GM12878 (cell line): ENCODE results near the gene SHB. TPM values are rescaled to one million over a fixed set of nuclear protein-coding genes. Genes with fewer than 3 reads are reported as not detected.

Experiments
- ATAC-seq: fragments of 200-7000 bp; cut with Tn5 transposase; 3 replicates; pipeline ENCODE4 v1.9.1; 2020; ENCODE audit warnings: mild to moderate bottlenecking, moderate library complexity
- BruUV-seq: library from RNA; stranded (reverse); fragments of 400-500 nt; replicated peaks from 2 replicates; lab custom pipeline; 2021; lab: Mats Ljungman, UMichigan
- CTCF ChIA-PET: fragments of 300-600 bp; sonication (Branson Sonifier 250); formaldehyde crosslinking; extraction: SDS; loops from one replicate; lab custom pipeline; 2021; ENCODE audit warnings: inconsistent platforms; lab: Yijun Ruan, JAX
- POLR2A ChIA-PET: fragments of 350-600 bp; formaldehyde crosslinking; extraction: SDS; loops from one replicate; lab custom pipeline; 2021; ENCODE audit warnings: inconsistent platforms; lab: Charles Lee
- RAD21 ChIA-PET: fragments of 300-600 bp; sonication (Branson Sonifier 250); formaldehyde crosslinking; loops from one replicate; lab custom pipeline; 2023; ENCODE audit warnings: antibody characterized with exemption; ENCODE audit not compliant: unreplicated experiment; lab: Charles Lee
- SMC1A ChIA-PET: fragments of 300-600 bp; sonication (Branson Sonifier 250); formaldehyde crosslinking; loops from one replicate; lab custom pipeline; 2023; ENCODE audit not compliant: unreplicated experiment, uncharacterized antibody; lab: Charles Lee
- DNase-seq: peaks from one replicate; pipeline ENCODE4 v3.0.0-alpha.2; 2011; ENCODE audit warnings: low read depth, low spot score
- FAIRE-seq: peaks from 3 replicates; lab custom pipeline; 2011; peaks lifted over from hg19 to GRCh38; lab: Jason Lieb, UNC
- H2AFZ ChIP-seq: 2 replicates; pipeline ENCODE4 v1.6.0; 2011; ENCODE audit warnings: low read depth, low read length, control low read depth; ENCODE audit not compliant: control insufficient read depth
- H3K27ac ChIP-seq: 2 replicates; pipeline ENCODE4 v1.5.1; 2011; ENCODE audit warnings: control low read depth; ENCODE audit not compliant: control insufficient read depth, insufficient read depth
- H3K27me3 ChIP-seq, 2 experiments: replicated peaks in 1 of 2; 2 replicates each; pipeline versions ENCODE4 v1.6.0 to v1.6.1; 2011; ENCODE audit warnings: low read length in 1 of 2; ENCODE audit not compliant: control insufficient read depth in 2 of 2, insufficient read depth in 2 of 2
- H3K36me3 ChIP-seq, 2 experiments: 2 replicates each; pipeline ENCODE4 v1.5.1; 2011; ENCODE audit warnings: low read length in 1 of 2; ENCODE audit not compliant: control insufficient read depth in 2 of 2, insufficient read depth in 2 of 2
- H3K4me1 ChIP-seq: 2 replicates; pipeline ENCODE4 v1.6.1; 2011; ENCODE audit warnings: mild to moderate bottlenecking, low read length, moderate library complexity, mixed read lengths; ENCODE audit not compliant: control insufficient read depth, insufficient read depth
- H3K4me2 ChIP-seq: 2 replicates; pipeline ENCODE4 v1.6.0; 2011; ENCODE audit warnings: control low read depth; ENCODE audit not compliant: control insufficient read depth, insufficient read depth
- H3K4me3 ChIP-seq: fragments of 200-600 bp; sonication (generic); 2 replicates; pipeline ENCODE4 v1.5.1; 2016
- H3K79me2 ChIP-seq: 2 replicates; pipeline ENCODE4 v1.6.0; 2011; ENCODE audit warnings: low read length; ENCODE audit not compliant: control insufficient read depth, insufficient read depth
- H3K9ac ChIP-seq: 2 replicates; pipeline ENCODE4 v1.8.0; 2011; ENCODE audit warnings: low read length, control low read depth, mixed read lengths; ENCODE audit not compliant: control insufficient read depth, insufficient read depth
- H3K9me3 ChIP-seq: replicated peaks from 3 replicates; pipeline ENCODE4 v1.5.1; 2011; ENCODE audit warnings: mild to moderate bottlenecking, low read length; ENCODE audit not compliant: control insufficient read depth, insufficient read depth
- H4K20me1 ChIP-seq: 2 replicates; pipeline ENCODE4 v1.6.0; 2011; ENCODE audit not compliant: control insufficient read depth, insufficient read depth
- ATF7 ChIP-seq: fragments of 450-650 bp; IDR thresholded peaks from 2 replicates; pipeline ENCODE4 v1.6.1; 2016; ENCODE audit warnings: low read depth, mild to moderate bottlenecking
- BRCA1 ChIP-seq: IDR thresholded peaks from 2 replicates; pipeline ENCODE4 v1.6.1; 2011; ENCODE audit warnings: low read depth, low read length, improper control_type of control experiment
- EED ChIP-seq: sonication (generic); IDR thresholded peaks from 2 replicates; pipeline ENCODE4 v1.6.1; 2016; ENCODE audit warnings: antibody characterized with exemption, low read depth
- EP300 ChIP-seq, 2 experiments: fragments of 150-350 bp in 1 of 2; IDR thresholded peaks; 2 replicates each; pipeline ENCODE4 v1.6.1; 2011 to 2012; ENCODE audit warnings: low read depth in 2 of 2, low read length in 2 of 2, borderline replicate concordance in 1 of 2, improper control_type of control experiment in 1 of 2, inconsistent platforms in 1 of 2; ENCODE audit not compliant: control insufficient read depth in 1 of 2
- ETV6 ChIP-seq, 2 experiments: fragments of 450-650 bp in 1 of 2; IDR thresholded peaks in 1 of 2; conservative IDR thresholded peaks in 1 of 2; 2 replicates each; pipeline ENCODE4 v1.6.1; 2014; ENCODE audit warnings: antibody characterized with exemption in 1 of 2, borderline replicate concordance in 1 of 2, low read depth in 1 of 2, mild to moderate bottlenecking in 1 of 2, moderate library complexity in 1 of 2
- IRF4 ChIP-seq: IDR thresholded peaks from 2 replicates; pipeline ENCODE4 v1.6.1; 2011; ENCODE audit warnings: low read depth, low read length
- KAT2A ChIP-seq: conservative IDR thresholded peaks from 2 replicates; pipeline ENCODE4 v1.6.1; 2011; ENCODE audit warnings: low read depth, low read length; ENCODE audit not compliant: control insufficient read depth
- NFXL1 ChIP-seq: fragments of 450-650 bp; IDR thresholded peaks from 2 replicates; pipeline ENCODE4 v1.6.1; 2017; ENCODE audit warnings: antibody characterized with exemption, mild to moderate bottlenecking, borderline replicate concordance
- NFYA ChIP-seq: IDR thresholded peaks from 2 replicates; pipeline ENCODE4 v1.6.1; 2011; ENCODE audit warnings: low read depth, mild to moderate bottlenecking, low read length, improper control_type of control experiment, borderline replicate concordance
- NR2C2 ChIP-seq: IDR thresholded peaks from 2 replicates; pipeline ENCODE4 v1.6.1; 2011; ENCODE audit warnings: borderline replicate concordance, low read depth; ENCODE audit not compliant: control insufficient read depth, insufficient read length
- PAX5 ChIP-seq: IDR thresholded peaks from 2 replicates; pipeline ENCODE4 v1.6.1; 2011; ENCODE audit warnings: low read depth, low read length, borderline replicate concordance
- PAX8 ChIP-seq: fragments of 450-650 bp; IDR thresholded peaks from 2 replicates; pipeline ENCODE4 v1.6.1; 2017; ENCODE audit warnings: mild to moderate bottlenecking, moderate library complexity
- POLR2A ChIP-seq: IDR thresholded peaks from 2 replicates; pipeline ENCODE4 v1.6.1; 2011; ENCODE audit warnings: low read depth, mild to moderate bottlenecking, low read length
- POLR2AphosphoS2 ChIP-seq: IDR thresholded peaks from 2 replicates; pipeline ENCODE4 v1.6.1; 2011; ENCODE audit warnings: low read depth, mild to moderate bottlenecking, low read length, improper control_type of control experiment, moderate library complexity
- RCOR1 ChIP-seq: conservative IDR thresholded peaks from 2 replicates; pipeline ENCODE4 v1.6.1; 2012; ENCODE audit warnings: low read depth, low read length, improper control_type of control experiment
- RUNX3 ChIP-seq: IDR thresholded peaks from 2 replicates; pipeline ENCODE4 v1.6.1; 2012; ENCODE audit warnings: low read length, inconsistent platforms
- STAT3 ChIP-seq: IDR thresholded peaks from 2 replicates; pipeline ENCODE4 v1.6.1; 2011; ENCODE audit warnings: low read depth, low read length, improper control_type of control experiment
- ZZZ3 ChIP-seq: IDR thresholded peaks from 2 replicates; pipeline ENCODE4 v1.6.1; 2011; ENCODE audit warnings: low read depth; ENCODE audit not compliant: control insufficient read depth, insufficient read length
- WGBS: methylation state at CpG from one replicate; pipeline ENCODE4 v1.1.6; 2016; ENCODE audit warnings: low lambda C conversion rate; ENCODE audit not compliant: insufficient replicate concordance, insufficient coverage; ENCODE audit errors: missing lambda C conversion rate; 5-methylcytosine and 5-hydroxymethylcytosine counted together
- in situ Hi-C: fragments of 300-500 bp; cut with MboI; formaldehyde crosslinking; loops from 9 replicates; pipeline ENCODE4 v1.14.3; 2018; ENCODE audit warnings: mixed read lengths
- intact Hi-C: fragments of 100-400 bp; cut with micrococcal nuclease; formaldehyde crosslinking; loops from one replicate; pipeline ENCODE4 v1.14.2; 2022; ENCODE audit not compliant: unreplicated experiment
- polyA plus RNA-seq, 11 experiments: library from polyadenylated mRNA; depleted of rRNA in 4 of 11; unstranded in 6 of 11; stranded (reverse) in 5 of 11; fragments of >200 nt; fragmentation: Nextera tagmentation in 4 of 11; fragmentation: Illumina TruSeq in 1 of 11; extraction: Ambion mirVana in 4 of 11; extraction: Trizol in 1 of 11; gene quantifications; 1 replicate in 1 of 11; 2 replicates in 10 of 11; pipeline versions ENCODE4 v1.2.1 to v1.2.3, GENCODE V29; 2011 to 2016; ENCODE audit warnings: inconsistent platforms in 2 of 11, missing spikeins in 2 of 11, low read depth in 1 of 11
- total RNA-seq, 4 experiments: library from RNA; depleted of rRNA in 3 of 4; stranded (reverse); fragments of >200 nt in 3 of 4; fragmentation: Illumina TruSeq in 1 of 4; extraction: Trizol in 1 of 4; gene quantifications; 2 replicates each; pipeline versions ENCODE4 v1.2.1 to v1.2.3, GENCODE V29; 2013 to 2021
- TF ChIP-seq, protein P1 (sequence below): fragments of 450-650 bp; IDR thresholded peaks from 2 replicates; pipeline ENCODE4 v1.6.1; 2017; ENCODE audit warnings: antibody characterized with exemption, mild to moderate bottlenecking, moderate library complexity

SHB gene
- total and polyA plus RNA-seq, 10 of the 15 experiments (the other 5 are each of a cell fraction or from before 2014, with no cell fraction given): 0.29 to 6.2 (median 1.3) TPM

DNA sequence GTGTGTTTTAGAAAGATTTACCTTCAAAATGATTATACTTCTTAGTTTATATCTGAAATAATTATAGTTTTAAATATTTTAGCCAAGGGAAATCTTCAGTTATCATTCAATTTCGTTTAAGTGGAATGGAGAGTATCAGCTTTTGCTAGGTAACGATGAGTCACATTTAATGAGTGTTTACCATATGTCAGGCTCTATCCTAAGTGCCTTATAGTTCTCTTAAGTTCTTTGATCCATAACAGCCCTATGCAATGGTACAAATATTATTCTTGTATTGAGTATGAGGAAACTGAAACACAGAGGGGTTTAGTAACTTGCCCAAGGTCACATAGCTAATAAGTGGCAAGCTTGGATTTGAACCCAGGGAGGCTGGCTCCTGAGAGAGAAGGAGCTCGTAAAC is 37.5 kb upstream of the SHB start:
- no peak overlapping the region for H2AFZ ChIP-seq
- H3K79me2 ChIP-seq: no peaks in the 10 kb centered on the region
- ChIA-PET POLR2A (interaction anchor here (1.3 to 8.6 kb wide), 3 partner anchors 15 to 31 kb away, joined by 3 to 96 read pairs (median 7); no protein-coding TSS in a partner anchor), RAD21 (interaction anchor here (0.6 to 9.3 kb wide), 18 partner anchors 9 to 286 kb away, joined by 3 to 205 read pairs (median 4); partner anchors contain the start of gene ALDH1B1), SMC1A (interaction anchor here (0.6 to 17.1 kb wide), 20 partner anchors 7 to 822 kb away, joined by 3 to 359 read pairs (median 4); no protein-coding TSS in a partner anchor), CTCF (interaction anchor here (0.9 to 10.1 kb wide), 6 partner anchors 12 to 193 kb away, joined by 3 to 148 read pairs (median 4); no protein-coding TSS in a partner anchor)
- H4K20me1 ChIP-seq: no peaks in the 10 kb centered on the region; the same call in 1 of the 2 replicates
- WGBS: 56% methylated on average over 3 of the region's 3 CpGs
- no peak overlapping the region for H3K4me3 ChIP-seq
- no peaks in the 10 kb centered on the region; the same call in 2 of the 3 replicates for H3K9me3 ChIP-seq
- FAIRE-seq (no peak), ATAC-seq (0 out of 3 replicates have a peak, but pooled peaks have one; percentile 5), DNase-seq (no peak)
- H3K27me3 ChIP-seq: no peaks in the 10 kb centered on the region
- no peak overlapping the region for H3K27ac ChIP-seq
- no TSS peak for BruUV-seq
- intact Hi-C loops (no loop called here), in situ Hi-C loops (no loop called here)
- H3K9ac ChIP-seq: no peak overlapping the region
- H3K4me1 ChIP-seq: peaks cover 10% of the 10 kb centered on the region
- TF ChIP-seq NFXL1: no peak
- TF ChIP-seq PAX5: no peak
- TF ChIP-seq IRF4: no peak
- no peak for TF ChIP-seq ZZZ3
- no peak for TF ChIP-seq POLR2A
- no peak for TF ChIP-seq ETV6 (conservative IDR thresholded peaks at IDR 0.05 in 1 of 2, IDR thresholded peaks at IDR 0.05 in 1 of 2; ENCODE audit: borderline replicate concordance in 1 of 2, low read depth in 1 of 2)
- no peak for TF ChIP-seq EED
- TF ChIP-seq, protein P1, sequence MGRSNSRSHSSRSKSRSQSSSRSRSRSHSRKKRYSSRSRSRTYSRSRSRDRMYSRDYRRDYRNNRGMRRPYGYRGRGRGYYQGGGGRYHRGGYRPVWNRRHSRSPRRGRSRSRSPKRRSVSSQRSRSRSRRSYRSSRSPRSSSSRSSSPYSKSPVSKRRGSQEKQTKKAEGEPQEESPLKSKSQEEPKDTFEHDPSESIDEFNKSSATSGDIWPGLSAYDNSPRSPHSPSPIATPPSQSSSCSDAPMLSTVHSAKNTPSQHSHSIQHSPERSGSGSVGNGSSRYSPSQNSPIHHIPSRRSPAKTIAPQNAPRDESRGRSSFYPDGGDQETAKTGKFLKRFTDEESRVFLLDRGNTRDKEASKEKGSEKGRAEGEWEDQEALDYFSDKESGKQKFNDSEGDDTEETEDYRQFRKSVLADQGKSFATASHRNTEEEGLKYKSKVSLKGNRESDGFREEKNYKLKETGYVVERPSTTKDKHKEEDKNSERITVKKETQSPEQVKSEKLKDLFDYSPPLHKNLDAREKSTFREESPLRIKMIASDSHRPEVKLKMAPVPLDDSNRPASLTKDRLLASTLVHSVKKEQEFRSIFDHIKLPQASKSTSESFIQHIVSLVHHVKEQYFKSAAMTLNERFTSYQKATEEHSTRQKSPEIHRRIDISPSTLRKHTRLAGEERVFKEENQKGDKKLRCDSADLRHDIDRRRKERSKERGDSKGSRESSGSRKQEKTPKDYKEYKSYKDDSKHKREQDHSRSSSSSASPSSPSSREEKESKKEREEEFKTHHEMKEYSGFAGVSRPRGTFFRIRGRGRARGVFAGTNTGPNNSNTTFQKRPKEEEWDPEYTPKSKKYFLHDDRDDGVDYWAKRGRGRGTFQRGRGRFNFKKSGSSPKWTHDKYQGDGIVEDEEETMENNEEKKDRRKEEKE: no peak
- no peak for TF ChIP-seq BRCA1
- TF ChIP-seq RUNX3: no peak
- TF ChIP-seq EP300 (IDR thresholded peaks at IDR 0.05; ENCODE audit: borderline replicate concordance in 1 of 2, control insufficient read depth in 1 of 2, low read depth in 2 of 2, low read length in 2 of 2): no peak
- TF ChIP-seq NFYA: no peak
- TF ChIP-seq PAX8: no peak
- no peak for TF ChIP-seq RCOR1
- no peak for TF ChIP-seq KAT2A
- TF ChIP-seq POLR2AphosphoS2: no peak
- no peak for TF ChIP-seq STAT3
- TF ChIP-seq NR2C2: no peak
- no peak for TF ChIP-seq ATF7
- H3K36me3 ChIP-seq: no peaks in the 10 kb centered on the region
- H3K4me2 ChIP-seq: no peak overlapping the region
